ENCODE data around the gene PARM1. TPM values are rescaled to one million over a fixed set of nuclear protein-coding genes. Genes with fewer than 3 reads are reported as not detected.

Gene PARM1
- total RNA-seq, 1 donor from 2014 or later: 29.5 TPM

DNA sequence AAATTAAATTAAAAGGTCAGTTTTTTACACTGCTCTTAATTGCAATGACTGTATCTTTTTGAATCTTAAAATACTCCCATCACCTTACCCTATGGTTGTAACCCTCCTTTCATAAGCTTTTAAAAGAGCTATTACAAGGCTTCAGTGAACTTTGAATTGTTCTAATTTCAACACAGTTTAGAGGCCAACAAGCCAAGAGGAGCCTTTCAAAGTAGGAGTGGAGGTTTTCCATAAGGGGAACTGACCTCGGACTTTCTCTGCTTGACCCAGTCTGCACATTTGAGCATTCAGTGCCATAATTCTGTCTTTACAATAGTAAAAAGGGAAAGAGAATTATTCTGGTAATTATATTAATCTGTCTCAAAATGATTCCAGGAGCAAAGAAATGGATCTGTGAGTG, 98.9 kb downstream of the PARM1 start:
- DNase-seq: no peak

DNA sequence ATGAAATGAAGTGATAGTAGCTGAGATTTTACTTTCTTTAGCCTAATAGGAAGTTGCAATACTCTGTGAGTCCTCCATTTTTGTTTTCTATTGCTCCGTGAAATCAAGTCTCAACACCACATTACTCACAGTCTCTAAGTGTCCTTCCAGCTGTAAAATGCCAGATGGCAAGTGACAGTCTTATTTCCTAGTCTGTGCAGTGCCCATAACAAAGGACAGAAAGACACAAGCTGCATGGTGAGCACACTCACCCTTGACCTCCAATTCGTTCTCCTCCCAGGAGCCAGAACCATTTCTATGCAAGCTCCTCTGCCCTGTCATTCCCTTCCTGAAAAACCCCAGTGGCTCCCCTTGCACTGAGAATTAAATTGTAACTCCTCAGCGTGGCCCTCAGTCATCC, 101.6 kb downstream of the PARM1 start:
- peak; percentile 44 for DNase-seq

DNA sequence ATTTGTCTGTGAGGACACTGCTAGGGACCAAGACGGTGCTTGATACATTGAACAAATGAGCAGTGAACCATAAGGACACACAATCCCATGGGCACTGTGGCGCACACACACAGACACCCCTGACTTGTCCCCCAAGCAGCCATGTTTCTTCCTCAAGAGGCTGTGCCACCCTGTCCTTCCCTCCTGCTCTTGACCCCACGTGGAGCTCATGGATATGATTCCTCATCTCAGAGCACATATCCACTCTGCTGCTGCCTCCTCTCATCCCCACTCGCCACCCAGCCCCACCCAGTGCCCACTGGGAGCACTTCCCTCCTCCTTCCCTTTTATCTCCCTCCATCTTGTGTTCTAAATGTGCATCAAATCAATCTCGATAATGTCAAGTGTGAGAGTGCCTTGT, 102.4 kb downstream of the PARM1 start:
- no peak for DNase-seq

DNA sequence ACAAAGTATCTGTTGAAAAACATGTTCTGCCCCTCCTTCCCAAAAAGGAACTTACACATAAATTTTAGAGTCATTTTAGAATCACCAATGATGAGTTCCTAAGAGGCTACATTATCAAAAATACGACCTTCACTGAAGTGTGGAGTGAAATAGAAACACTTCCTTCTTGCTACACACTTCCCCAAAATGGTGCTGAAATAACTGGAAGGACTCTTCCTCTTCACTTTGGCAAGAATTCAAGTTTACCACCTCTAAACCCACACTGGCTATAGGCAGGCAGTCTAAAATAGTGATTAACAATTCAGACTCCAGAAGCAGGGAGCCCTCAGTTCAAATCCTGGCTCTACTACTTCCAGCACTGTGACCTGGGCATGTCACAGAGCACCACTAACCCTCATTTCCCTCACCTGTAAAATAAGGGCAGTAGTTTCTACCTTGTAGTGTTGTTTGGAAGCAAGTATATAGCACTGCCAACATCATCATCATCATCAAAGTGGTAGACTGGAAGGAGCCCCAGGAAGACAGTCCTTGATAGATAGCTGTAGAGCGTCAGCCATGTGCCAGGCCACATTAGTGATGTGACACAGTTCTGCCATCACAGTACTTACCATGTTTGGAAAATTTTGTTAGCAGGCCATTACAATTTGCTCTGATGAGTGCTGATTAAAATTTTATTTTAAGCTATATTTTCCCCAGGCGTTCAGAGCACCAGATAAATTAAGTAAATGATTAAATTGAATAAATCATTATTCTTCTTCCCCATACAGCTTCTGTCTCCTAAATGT, 103.3 kb downstream of the PARM1 start:
- DNase-seq: no peak

DNA sequence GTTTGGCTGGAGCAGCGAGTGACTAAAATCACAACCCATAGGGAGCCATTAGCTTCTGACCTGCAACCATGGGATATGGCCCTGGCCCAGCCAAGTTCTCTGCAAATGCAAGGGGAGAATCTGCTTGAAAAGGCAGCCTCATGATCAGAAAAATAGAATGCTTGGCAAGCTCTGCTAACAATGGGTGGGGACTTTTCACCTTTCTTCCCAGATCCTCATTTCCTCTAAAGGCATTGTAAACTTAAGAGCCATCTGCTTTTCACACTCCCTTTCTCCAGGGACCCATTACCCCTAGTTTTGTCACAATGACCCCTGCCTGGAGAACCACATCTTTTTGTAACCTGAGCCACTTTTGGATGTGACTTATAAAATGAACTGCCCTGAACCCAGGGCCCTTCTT, 104.3 kb downstream of the PARM1 start:
- DNase-seq: peak; percentile 59

- no peak for DNase-seq
Measured at GRCh38 chr4:75038376-75038775, 105.5 kb downstream of the PARM1 start.

- no peak for DNase-seq
Measured at GRCh38 chr4:75040703-75041102, 107.8 kb downstream of the PARM1 start.

DNA sequence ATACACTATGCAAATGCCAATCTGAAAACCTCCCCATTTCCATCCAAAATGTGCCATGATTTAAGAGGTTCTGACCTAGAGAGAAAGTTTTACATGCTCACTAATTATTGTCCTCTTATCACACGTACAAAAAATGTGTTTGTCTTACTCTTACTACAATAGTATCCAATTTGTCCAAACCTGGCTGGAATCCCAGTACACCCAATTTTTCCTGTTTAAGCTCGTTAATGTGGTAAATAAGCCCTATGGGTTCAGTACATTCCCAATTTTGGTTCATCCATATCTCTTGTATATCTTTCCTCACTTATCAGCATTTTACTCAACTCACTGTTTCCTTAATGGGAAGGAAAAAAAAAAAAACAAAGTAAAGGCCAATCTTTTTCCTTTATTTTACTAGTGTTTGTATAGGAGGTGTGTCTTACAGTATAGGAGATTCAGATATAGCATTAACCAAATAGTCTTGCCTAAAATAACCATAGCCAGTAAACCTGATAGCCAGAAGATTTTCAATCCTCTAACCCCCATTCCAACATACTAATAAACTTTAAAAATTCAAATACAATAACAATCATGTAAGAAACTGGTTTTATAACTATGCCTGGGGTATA, 109.8 kb downstream of the PARM1 start:
- DNase-seq: no peak

- no peak for DNase-seq
Measured at GRCh38 chr4:75046226-75046625, 113.3 kb downstream of the PARM1 start.

DNA sequence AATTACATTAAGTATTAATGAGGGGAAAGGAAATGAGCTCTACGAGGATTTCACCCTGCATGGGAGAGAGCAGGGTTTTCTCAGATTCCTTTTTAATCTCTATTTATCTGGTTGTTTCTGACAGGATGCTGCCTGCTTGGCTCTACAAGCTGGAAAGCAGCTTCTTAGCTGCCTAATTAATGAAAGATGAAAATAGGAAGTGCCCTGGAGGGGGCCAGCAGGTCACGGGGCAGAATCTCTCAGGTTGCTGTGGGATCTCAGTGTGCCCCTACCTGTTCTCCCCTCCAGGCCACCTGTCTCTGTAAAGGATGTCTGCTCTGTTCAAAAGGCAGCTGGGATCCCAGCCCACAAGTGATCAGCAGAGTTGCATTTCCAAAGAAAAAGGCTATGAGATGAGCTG, 113.7 kb downstream of the PARM1 start:
- DNase-seq: no peak

DNA sequence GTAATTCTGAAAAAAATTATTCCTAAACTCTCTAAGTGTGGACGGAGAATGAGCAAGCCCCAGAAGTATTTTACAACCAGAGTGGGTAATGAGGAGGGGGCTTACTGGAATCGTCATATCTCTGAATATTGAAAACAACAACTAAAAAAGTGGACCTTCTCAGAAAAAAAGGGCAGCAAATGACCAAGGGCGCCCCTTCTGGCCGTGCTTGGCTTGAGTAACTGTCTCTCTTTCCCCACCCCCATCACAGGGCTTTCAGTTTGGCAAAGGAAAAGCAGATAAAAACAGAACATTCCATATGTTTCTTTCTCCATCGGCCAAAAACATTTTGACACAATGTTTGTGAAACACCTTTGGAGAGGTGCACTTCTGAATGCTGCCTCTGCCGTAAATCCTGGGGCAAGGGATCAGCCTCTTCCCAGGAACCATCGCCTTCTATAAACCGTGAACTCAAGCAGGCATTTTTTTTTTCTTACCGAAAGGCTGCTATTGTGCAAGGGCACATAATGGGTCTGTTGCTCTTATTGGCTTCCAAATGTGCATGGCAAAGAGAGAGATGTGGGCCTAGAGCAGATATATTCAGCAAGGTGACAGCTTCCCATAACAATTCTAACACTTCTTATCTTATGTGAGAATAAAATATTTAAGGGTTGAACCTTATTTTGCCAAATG, 115.4 kb downstream of the PARM1 start:
- DNase-seq: no peak

DNA sequence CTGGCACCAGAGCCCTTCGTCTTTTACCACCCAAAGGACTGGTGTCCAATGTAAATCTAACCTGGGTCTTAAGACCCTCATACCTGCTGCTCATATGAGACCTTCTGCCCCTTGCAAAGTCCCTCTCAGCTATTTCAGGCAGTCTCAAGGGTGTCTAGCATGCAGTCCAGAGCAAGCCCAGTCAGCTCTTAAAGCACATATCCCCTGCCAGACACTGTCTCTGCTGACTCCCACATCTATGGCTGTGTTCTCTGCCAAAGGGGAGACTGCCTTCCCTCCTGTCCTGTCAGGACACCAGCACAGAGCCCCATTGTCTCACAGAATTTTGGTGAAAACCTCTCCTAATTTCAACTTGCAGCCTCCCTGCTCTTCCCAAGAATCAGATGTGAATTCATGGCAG, 118.5 kb downstream of the PARM1 start:
- no peak for DNase-seq

GRCh38 chr4:75053352-75053751, 120.4 kb downstream of the PARM1 start:
- DNase-seq: no peak

DNA sequence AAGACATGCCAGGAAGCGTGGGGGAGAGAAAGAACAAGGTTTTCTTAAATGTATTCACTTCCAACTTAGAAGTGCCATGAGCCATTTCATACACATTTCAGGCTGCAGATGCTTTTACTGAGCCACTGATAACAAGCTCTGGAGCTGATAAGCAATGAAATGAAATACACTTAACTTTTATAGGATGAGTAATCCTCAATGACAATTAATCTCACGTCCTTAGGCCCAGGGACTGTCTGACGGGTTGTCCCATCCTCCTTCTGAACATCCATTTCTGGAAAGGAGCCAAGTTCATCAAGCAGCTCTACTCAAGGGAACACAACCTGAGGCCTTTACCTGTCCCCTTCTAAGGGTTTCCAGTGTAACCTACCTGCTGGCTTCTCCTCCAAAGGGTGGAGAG, 121.2 kb downstream of the PARM1 start:
- DNase-seq: no peak

- peak; percentile 63 for DNase-seq
Measured at GRCh38 chr4:75056277-75056676, 123.4 kb downstream of the PARM1 start.

GRCh38 chr4:75057369-75057768, 124.5 kb downstream of the PARM1 start:
- DNase-seq: no peak

DNA sequence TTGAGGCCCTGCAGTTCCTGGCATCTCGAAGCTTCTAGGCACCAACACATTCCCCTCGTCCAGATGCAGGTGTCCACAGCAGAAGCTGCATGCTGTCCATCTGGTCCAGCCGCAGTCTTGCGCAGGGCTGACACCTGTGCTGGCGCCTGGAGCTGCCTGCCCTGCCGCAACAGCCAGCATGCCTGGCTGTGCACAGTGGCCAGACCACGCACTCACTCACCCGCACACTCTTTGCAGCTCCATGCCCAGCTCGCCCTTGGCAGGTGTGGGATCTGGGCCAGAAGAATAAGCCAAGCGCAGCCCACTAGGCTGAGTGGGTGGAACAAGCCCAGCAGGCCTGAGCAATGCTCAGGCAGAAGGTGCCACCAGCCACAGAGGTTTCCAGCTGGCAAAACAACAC, 125.6 kb downstream of the PARM1 start:
- DNase-seq: peak; percentile 16

- DNase-seq: no peak
Measured at GRCh38 chr4:75063433-75063832, 130.5 kb downstream of the PARM1 start.

DNA sequence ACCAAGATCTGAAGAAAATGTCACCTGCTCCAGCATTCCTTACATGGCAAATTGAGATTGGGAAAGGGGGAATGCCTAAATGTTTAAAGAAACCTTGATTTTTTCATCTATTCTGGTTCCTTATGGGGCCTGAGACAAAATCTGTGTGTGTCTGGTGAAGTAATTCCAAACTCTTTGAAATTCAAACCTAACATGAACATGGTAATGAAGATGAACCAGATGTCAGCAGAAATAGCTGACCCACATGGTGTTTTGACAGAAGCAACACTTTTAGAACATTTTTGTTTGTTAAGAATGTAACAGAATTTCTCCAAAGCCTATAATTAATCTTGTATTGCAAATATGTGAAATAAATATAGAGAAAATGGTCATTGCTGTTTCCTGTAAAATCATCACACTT, 133.0 kb downstream of the PARM1 start:
- DNase-seq: no peak

- DNase-seq: no peak
Measured at GRCh38 chr4:75069493-75070074, 136.7 kb downstream of the PARM1 start.

DNA sequence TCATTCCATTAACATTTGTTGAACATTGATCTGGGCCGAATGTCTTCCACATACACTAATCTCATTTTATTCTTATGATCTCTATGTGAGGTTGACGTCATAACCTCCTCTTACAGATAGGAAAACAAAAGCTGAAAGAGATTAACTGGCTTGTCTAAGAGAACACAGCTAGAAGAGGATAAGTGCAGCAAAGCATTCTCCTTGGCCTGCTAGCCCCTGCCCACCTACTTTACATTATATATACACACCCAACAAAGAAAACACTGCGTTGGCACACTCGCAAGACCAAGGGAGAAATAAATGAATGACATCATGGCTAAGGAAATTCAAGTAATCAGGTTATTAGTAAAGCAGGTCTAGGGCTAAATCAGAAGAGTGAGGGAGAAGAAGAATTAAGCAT, 138.4 kb downstream of the PARM1 start:
- no peak for DNase-seq

GRCh38 chr4:75080888-75081287, 148.0 kb downstream of the PARM1 start:
- DNase-seq: no peak

GRCh38 chr4:75081561-75081960, 148.6 kb downstream of the PARM1 start:
- DNase-seq: no peak

Measured in tongue (tissue), 2 donors.